ENCODE results near the gene C1orf122.

Gene C1orf122

GRCh38 chr1:37822906-37823815 lies 15.6 kb downstream of the C1orf122 start:
- POLR2A ChIA-PET = interaction anchor here (1.4 to 1.5 kb wide), 2 partner anchors 11 to 15 kb away, joined by 3 to 6 read pairs; partner anchors contain the start of genes C1orf122 and YRDC
- CTCF ChIA-PET = no interaction called here
- DNase-seq (ENCODE audit: extremely low spot score) = no peak

GRCh38 chr1:37824001-37824400 lies 16.4 kb downstream of the C1orf122 start:
- ChIA-PET CTCF (no interaction called here), POLR2A (interaction anchor here (1.5 kb wide), 1 partner anchor 12 kb away, joined by 3 read pairs; no protein-coding TSS in a partner anchor)
- TF ChIP-seq FOXA1 (IDR thresholded peaks at IDR 0.05) (no peak), NFRKB (IDR thresholded peaks at IDR 0.05) (no peak), BHLHE40 (IDR thresholded peaks at IDR 0.05; ENCODE audit: borderline replicate concordance) (no peak), ZNF384 (IDR thresholded peaks at IDR 0.05) (no peak), SP1 (IDR thresholded peaks at IDR 0.05) (no peak), TARDBP (IDR thresholded peaks at IDR 0.05) (no peak), ARNT (IDR thresholded peaks at IDR 0.05) (no peak), FOXM1 (IDR thresholded peaks at IDR 0.05; ENCODE audit: borderline replicate concordance) (no peak), HDGF (IDR thresholded peaks at IDR 0.05; ENCODE audit: borderline replicate concordance) (no peak), LEF1 (IDR thresholded peaks at IDR 0.05; ENCODE audit: borderline replicate concordance) (no peak), PKNOX1 (IDR thresholded peaks at IDR 0.05) (no peak), FOXK2 (IDR thresholded peaks at IDR 0.05) (no peak), CTBP1 (IDR thresholded peaks at IDR 0.05; ENCODE audit: borderline replicate concordance) (no peak), ELF4 (IDR thresholded peaks at IDR 0.05) (no peak), SUZ12 (IDR thresholded peaks at IDR 0.05) (no peak), L3MBTL2 (conservative IDR thresholded peaks at IDR 0.05) (no peak)
- DNase-seq (ENCODE audit: extremely low spot score) = no peak

More at GRCh38 chr1:37822906-37823815, 15.6 kb downstream of the C1orf122 start:
- TF ChIP-seq FOXK2 (IDR thresholded peaks at IDR 0.05) = no peak
- no peak for TF ChIP-seq FOXM1 (IDR thresholded peaks at IDR 0.05; ENCODE audit: borderline replicate concordance)
- no peak for TF ChIP-seq FOXA1 (IDR thresholded peaks at IDR 0.05)
- no peak for TF ChIP-seq PKNOX1 (IDR thresholded peaks at IDR 0.05)
- no peak for TF ChIP-seq NFRKB (IDR thresholded peaks at IDR 0.05)
- TF ChIP-seq ZNF384 (IDR thresholded peaks at IDR 0.05) = no peak
- no peak for TF ChIP-seq L3MBTL2 (conservative IDR thresholded peaks at IDR 0.05)
- no peak for TF ChIP-seq SUZ12 (IDR thresholded peaks at IDR 0.05)
- no peak for TF ChIP-seq CTBP1 (IDR thresholded peaks at IDR 0.05; ENCODE audit: borderline replicate concordance)
- TF ChIP-seq TARDBP (IDR thresholded peaks at IDR 0.05) = no peak

DNA sequence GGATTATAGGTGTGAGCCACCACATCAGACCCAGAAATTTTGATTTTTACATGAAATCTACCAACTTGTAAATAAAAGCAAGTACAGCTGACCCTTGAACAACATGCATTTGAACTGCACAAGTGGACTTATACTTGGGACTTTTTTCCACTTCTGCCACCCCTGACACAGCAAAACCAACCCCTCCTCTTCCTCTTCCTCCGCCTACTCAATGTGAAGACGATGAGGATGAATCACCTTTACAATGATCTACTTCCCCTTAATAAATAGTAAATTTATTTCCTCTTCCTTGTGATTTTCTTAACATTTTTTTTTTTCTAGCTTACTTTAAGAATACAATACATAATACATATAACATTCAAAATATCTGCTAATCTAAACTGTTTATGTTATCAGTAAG lies 17.9 kb downstream of the C1orf122 start:
- no peak for DNase-seq (ENCODE audit: extremely low spot score)
- ChIA-PET POLR2A (no interaction called here), CTCF (interaction anchor here (0.6 kb wide), 1 partner anchor 36 kb away, joined by 3 read pairs; no protein-coding TSS in a partner anchor)
- TF ChIP-seq TARDBP (IDR thresholded peaks at IDR 0.05) (no peak), HDGF (IDR thresholded peaks at IDR 0.05; ENCODE audit: borderline replicate concordance) (no peak), CTBP1 (IDR thresholded peaks at IDR 0.05; ENCODE audit: borderline replicate concordance) (no peak), BHLHE40 (IDR thresholded peaks at IDR 0.05; ENCODE audit: borderline replicate concordance) (no peak)

- ChIA-PET CTCF (interaction anchor here (1.2 kb wide), 1 partner anchor 32 kb away, joined by 5 read pairs; no protein-coding TSS in a partner anchor), POLR2A (interaction anchor here (1.4 kb wide), 1 partner anchor 31 kb away, joined by 4 read pairs; the partner anchor contains the start of gene MTF1)
- DNase-seq (ENCODE audit: extremely low spot score) = no peak
- TF ChIP-seq ARNT (IDR thresholded peaks at IDR 0.05) (no peak), BHLHE40 (IDR thresholded peaks at IDR 0.05; ENCODE audit: borderline replicate concordance) (no peak), L3MBTL2 (conservative IDR thresholded peaks at IDR 0.05) (no peak), SUZ12 (IDR thresholded peaks at IDR 0.05) (no peak), NFRKB (IDR thresholded peaks at IDR 0.05) (no peak), CTBP1 (IDR thresholded peaks at IDR 0.05; ENCODE audit: borderline replicate concordance) (no peak), PKNOX1 (IDR thresholded peaks at IDR 0.05) (no peak)
These were observed 21.0 kb downstream of the C1orf122 start for GRCh38 chr1:37828410-37829074.

GRCh38 chr1:37831109-37831508 lies 23.5 kb downstream of the C1orf122 start:
- no peak for DNase-seq (ENCODE audit: extremely low spot score)
- POLR2A ChIA-PET = no interaction called here
- CTCF ChIA-PET = interaction anchor here (0.5 kb wide), 1 partner anchor 202 kb away, joined by 7 read pairs; no protein-coding TSS in a partner anchor
- TF ChIP-seq FOXA1 (IDR thresholded peaks at IDR 0.05) (no peak), BHLHE40 (IDR thresholded peaks at IDR 0.05; ENCODE audit: borderline replicate concordance) (no peak), LEF1 (IDR thresholded peaks at IDR 0.05; ENCODE audit: borderline replicate concordance) (no peak), PKNOX1 (IDR thresholded peaks at IDR 0.05) (no peak)
